A673 (cell line): ENCODE data around the gene DAB2IP.

ENCODE experiments used
- CTCF ChIP-seq: fragments of 300-800, 200-600 bp; sonication (generic); conservative IDR thresholded peaks from 2 replicates; pipeline ENCODE4 v1.5.1; 2017; ENCODE audit warnings: low read depth, mild to moderate bottlenecking, antibody characterized with exemption, low read length, moderate library complexity, mixed read lengths
- EZH2 ChIP-seq: fragments of 200-600 bp; sonication (generic); IDR thresholded peaks from 2 replicates; pipeline ENCODE4 v1.6.1; 2017; ENCODE audit warnings: borderline replicate concordance, low read depth, mild to moderate bottlenecking, mixed read lengths, antibody characterized with exemption, low read length; ENCODE audit not compliant: poor library complexity, severe bottlenecking

DNA sequence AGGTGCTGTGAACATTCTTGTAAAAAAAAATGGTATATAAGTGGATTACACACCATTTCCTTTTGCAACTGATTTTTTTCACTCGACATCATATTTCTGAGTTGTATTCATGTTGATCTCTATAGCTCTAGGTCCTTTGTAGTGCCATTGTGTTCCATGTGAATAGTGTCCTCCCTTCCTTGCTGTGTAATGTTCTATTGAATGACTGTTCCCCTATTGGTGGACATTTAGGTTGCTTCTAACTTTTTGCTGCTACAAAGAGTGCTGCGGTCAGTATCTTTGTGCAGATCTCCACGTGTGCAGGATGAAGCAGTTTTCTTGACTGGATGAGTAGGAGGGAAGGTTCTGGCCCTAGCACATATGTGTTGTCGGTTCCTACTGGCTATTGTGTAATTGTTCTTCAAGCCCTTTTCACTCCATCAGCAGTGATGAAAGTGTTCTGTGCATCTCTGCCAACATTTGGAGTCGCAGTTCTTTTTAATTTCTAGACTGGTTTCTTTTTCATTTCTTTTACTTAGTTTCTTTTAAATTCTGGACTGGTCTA lies 20.2 kb downstream of the DAB2IP start:
- no peak for TF ChIP-seq CTCF
- TF ChIP-seq EZH2: no peak
